ENCODE measurements around the gene OR5T3. TPM values are rescaled to one million over a fixed set of nuclear protein-coding genes. Genes with fewer than 3 reads are reported as not detected.

The OR5T3 gene
- total RNA-seq, 1 donor from 2014 or later = not detected

Other genes starting within 250 kb of the OR5T3 start
- gene OR5AS1, start 224.6 kb upstream of the OR5T3 start, total RNA-seq = not detected
- gene OR8I2, start 158.9 kb upstream of the OR5T3 start, total RNA-seq = not detected
- gene OR8H2, start 148.6 kb upstream of the OR5T3 start, total RNA-seq = not detected
- not detected for gene OR8H3, start 129.9 kb upstream of the OR5T3 start, total RNA-seq
- gene OR8J3, start 112.1 kb upstream of the OR5T3 start, total RNA-seq = not detected
- not detected for gene OR8K5, start 91.9 kb upstream of the OR5T3 start, total RNA-seq
- gene OR5J2, start 75.6 kb upstream of the OR5T3 start, total RNA-seq = not detected
- not detected for gene OR5T2, start 18.0 kb upstream of the OR5T3 start, total RNA-seq
- not detected for gene OR5T1, start 21.9 kb downstream of the OR5T3 start, total RNA-seq
- gene OR8H1, start 40.0 kb downstream of the OR5T3 start, total RNA-seq = not detected
- not detected for gene OR8K3, start 62.9 kb downstream of the OR5T3 start, total RNA-seq
- gene OR8K1, start 93.8 kb downstream of the OR5T3 start, total RNA-seq = not detected
- not detected for gene OR8J1, start 102.0 kb downstream of the OR5T3 start, total RNA-seq
- gene OR8U1, start 123.4 kb downstream of the OR5T3 start, total RNA-seq = not detected
- gene OR5AL1, start 160.4 kb downstream of the OR5T3 start, total RNA-seq = not detected
- gene OR5M3, start 221.1 kb downstream of the OR5T3 start, total RNA-seq = not detected
- gene OR5M8, start 239.1 kb downstream of the OR5T3 start, total RNA-seq = not detected

Measured in temporal lobe (tissue), 1 donor.